NCI-H1436 treated with DMSO at 0.1 percent for 48 hours (cell line): ENCODE results near the gene SARDH.

ENCODE experiments used
- DNase-seq: peaks from one replicate; lab custom pipeline; 2025; lab: John Stamatoyannopoulos, UW

SARDH gene

GRCh38 chr9:133643978-133644760 lies 94.0 kb downstream of the SARDH start:
- DNase-seq: no peak

DNA sequence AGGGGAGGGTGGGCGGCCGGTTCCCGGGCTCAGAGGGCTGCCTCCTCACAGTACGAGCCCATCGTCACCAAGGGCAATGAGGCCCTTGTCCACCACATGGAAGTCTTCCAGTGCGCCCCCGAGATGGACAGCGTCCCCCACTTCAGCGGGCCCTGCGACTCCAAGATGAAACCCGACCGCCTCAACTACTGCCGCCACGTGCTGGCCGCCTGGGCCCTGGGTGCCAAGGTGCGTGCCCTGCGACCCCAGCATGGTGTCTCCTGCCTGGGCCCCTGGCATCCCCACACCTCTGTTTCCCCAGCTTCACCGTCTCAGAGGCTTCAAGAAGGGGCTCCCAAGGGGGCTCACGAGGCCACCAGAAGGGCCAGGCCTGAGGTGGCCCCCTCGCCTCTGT lies 94.8 kb downstream of the SARDH start:
- no peak for DNase-seq

- no peak for DNase-seq
These were observed 95.3 kb downstream of the SARDH start for GRCh38 chr9:133642708-133643361.

- no peak for DNase-seq
These were observed 96.1 kb downstream of the SARDH start for GRCh38 chr9:133641861-133642595.

DNA sequence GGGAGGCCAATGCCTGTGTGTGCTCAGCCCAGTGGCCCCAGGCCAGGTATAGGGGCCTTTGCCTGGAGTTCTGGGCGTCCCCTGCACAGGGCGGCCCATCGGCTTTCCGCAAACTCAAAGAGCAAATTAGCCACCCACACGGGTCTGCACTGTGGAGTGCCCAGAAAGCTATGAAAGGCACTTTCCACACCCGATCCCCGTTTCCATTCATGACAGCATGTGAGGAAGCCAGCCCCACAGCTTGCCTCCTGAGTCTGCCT lies 96.8 kb downstream of the SARDH start:
- DNase-seq: no peak

- no peak for DNase-seq
These were observed 97.4 kb downstream of the SARDH start for GRCh38 chr9:133640580-133641395.

DNA sequence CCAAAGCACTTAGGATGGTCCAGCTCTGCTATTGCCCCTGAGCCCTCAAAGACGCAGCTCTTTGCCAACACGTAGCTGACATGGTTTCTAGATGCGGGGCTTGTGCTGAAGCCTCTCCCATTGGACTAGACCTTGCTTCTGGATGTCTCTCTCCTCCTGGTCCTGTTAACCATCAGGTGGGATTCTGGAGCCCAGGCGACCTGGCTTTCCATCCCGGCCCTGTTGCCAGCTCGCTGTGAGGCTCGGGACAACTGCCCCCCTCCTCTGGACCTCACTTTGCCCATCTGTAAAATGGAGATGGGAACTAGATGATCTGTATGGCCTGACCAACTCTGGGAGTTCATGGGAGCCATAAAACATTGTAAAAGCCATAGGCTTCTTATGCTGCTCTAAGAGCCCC lies 98.0 kb downstream of the SARDH start:
- no peak for DNase-seq

- DNase-seq: no peak
These were observed 98.5 kb downstream of the SARDH start for GRCh38 chr9:133639613-133640012.

DNA sequence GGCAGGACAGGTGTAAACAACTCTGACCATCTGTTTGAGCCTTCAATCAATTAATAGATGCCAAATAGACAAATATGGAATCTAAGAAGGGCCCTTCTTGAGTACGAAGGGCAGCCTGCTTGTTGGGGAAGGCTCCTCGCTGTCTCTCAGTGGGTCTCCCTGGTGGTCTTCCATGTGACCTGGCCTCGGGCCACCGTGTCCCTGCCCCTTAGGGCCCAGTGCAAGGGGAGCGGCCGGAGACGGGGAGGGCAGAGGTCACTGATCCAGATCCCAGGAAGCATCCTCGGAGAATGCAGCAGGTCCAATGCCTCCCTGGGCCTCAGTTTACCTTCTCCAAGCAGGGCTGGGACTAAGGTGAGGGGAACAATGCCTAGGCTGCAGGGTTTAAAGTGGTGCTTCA lies 99.4 kb downstream of the SARDH start:
- no peak for DNase-seq

GRCh38 chr9:133638076-133638475 lies 100.1 kb downstream of the SARDH start:
- DNase-seq: no peak

DNA sequence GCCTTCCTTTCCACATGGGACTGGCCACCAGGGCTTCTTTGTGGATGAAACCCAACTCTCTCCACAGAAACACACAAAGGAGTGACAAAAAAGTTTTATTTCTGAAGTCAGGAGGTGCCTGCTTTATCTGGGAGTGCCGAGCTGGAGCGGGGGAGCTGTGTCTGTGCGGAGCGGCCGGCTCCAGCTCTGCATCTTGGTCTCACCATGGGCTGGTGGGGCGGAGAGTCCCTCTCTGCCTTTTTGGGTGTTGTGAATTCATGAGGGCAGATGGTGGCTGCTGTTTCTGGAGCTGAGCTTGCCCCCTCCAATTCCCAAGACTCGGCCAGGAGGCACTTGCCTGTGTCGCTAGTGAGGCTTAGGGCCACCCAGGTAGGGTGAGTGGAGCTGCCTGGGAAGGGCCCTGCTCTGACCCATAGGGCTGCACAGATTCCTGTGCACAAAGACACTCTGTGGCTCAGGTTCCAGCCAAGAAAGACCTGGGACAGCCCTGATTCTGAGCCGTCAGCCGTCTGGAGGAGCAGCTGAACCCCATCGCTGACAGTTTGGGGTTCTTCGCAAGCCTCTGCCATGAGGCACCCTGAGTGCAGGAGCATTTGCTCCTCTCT lies 100.6 kb downstream of the SARDH start:
- DNase-seq: no peak

- no peak for DNase-seq
These were observed 101.2 kb downstream of the SARDH start for GRCh38 chr9:133636902-133637301.

GRCh38 chr9:133635533-133636531 lies 102.3 kb downstream of the SARDH start, which contains the start of gene DBH:
Gene DBH (plus strand): TSS chr9:133636363. CDS start chr9:133636372, 9 bp downstream.
- no peak for DNase-seq

DNA sequence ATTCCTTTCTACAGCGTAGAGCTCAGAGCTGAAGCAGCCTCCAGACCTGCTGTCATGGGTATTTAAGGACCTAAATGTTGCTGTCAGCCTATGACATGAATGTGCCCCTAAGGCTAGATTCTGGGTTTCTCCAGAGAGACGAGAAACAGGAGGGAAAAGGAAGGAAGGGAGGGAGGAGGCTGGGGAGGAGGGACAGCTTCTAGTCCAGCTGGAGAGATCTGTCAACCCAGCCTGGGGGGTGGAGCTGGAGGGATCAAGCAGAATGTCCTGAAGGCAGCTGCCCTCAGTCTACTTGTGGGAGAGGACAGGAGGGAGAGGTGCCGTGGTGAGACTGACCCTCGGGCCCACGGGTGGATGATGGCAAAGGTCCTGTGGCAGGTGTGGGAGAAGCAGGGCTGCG lies 103.1 kb downstream of the SARDH start:
- DNase-seq: no peak

- no peak for DNase-seq
These were observed 104.0 kb downstream of the SARDH start for GRCh38 chr9:133634081-133634691.

DNA sequence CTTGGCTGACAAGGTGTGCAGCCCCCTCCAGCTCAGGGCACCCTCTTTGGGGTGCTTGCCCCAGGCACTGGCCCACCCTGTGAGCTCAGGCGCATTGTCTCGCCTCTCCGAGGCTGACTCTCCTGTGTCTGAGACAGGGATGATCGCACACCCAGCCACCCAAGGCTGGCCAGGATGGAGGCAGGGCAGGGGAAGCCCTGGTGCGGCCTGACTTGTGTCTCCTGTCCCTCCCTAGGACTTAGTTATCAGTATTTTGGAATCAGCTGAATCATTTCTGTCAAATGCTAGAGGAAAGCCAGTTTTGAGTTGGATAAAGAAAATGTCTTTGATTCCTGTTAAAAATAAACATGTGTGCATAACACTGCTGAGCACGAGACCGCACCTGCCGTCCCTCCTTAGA lies 104.5 kb downstream of the SARDH start:
- no peak for DNase-seq

GRCh38 chr9:133632806-133633680 lies 105.1 kb downstream of the SARDH start:
- no peak for DNase-seq

- no peak for DNase-seq
These were observed 107.0 kb downstream of the SARDH start for GRCh38 chr9:133631111-133631510.
